Calu3 (cell line): ENCODE results near the gene NELL2. TPM values are rescaled to one million over a fixed set of nuclear protein-coding genes. Genes with fewer than 3 reads are reported as not detected.

Experiments
- BruUV-seq: library from RNA; stranded (reverse); fragments of 400-500 nt; replicated peaks from 2 replicates; lab custom pipeline; 2021; lab: Mats Ljungman, UMichigan
- CTCF ChIA-PET: fragments of 300-600 bp; sonication (Branson Sonifier 250); formaldehyde crosslinking; loops from one replicate; lab custom pipeline; 2022; ENCODE audit warnings: antibody characterized with exemption; lab: Charles Lee
- DNase-seq: peaks from one replicate; pipeline ENCODE4 v3.0.0; 2022
- H3K27ac Mint-ChIP-seq: one replicate; pipeline ENCODE4 v1.8.0; 2022; ENCODE audit warnings: mixed read lengths; ENCODE audit not compliant: unreplicated experiment
- H3K27me3 Mint-ChIP-seq: one replicate; pipeline ENCODE4 v1.8.0; 2022; ENCODE audit warnings: mixed read lengths; ENCODE audit not compliant: unreplicated experiment
- H3K36me3 Mint-ChIP-seq: one replicate; pipeline ENCODE4 v1.8.0; 2022; ENCODE audit warnings: mild to moderate bottlenecking, moderate library complexity, mixed read lengths; ENCODE audit not compliant: insufficient read depth, unreplicated experiment
- H3K4me1 Mint-ChIP-seq: one replicate; pipeline ENCODE4 v1.8.0; 2022; ENCODE audit warnings: mild to moderate bottlenecking, low read depth, mixed read lengths; ENCODE audit not compliant: unreplicated experiment
- H3K4me3 Mint-ChIP-seq: one replicate; pipeline ENCODE4 v1.8.0; 2022; ENCODE audit warnings: mild to moderate bottlenecking, low read depth, moderate library complexity, mixed read lengths; ENCODE audit not compliant: unreplicated experiment
- H3K9me3 Mint-ChIP-seq: one replicate; pipeline ENCODE4 v1.8.0; 2022; ENCODE audit warnings: low read depth, mixed read lengths; ENCODE audit not compliant: unreplicated experiment
- intact Hi-C: fragments of 100-400 bp; cut with micrococcal nuclease; formaldehyde crosslinking; loops from one replicate; pipeline ENCODE4 v1.10.0; 2022; ENCODE audit not compliant: unreplicated experiment
- total RNA-seq: library from RNA; stranded (reverse); gene quantifications from 2 replicates; pipeline ENCODE4 v1.2.3, GENCODE V29; 2022
- TF ChIP-seq, protein P1 (sequence below): fragments of 200-600 bp; IDR thresholded peaks from one replicate; pipeline ENCODE4 v1.8.0; 2022; ENCODE audit warnings: antibody characterized with exemption; ENCODE audit not compliant: unreplicated experiment

The NELL2 gene
- total RNA-seq, 1 experiment from 2014 or later = not detected

DNA sequence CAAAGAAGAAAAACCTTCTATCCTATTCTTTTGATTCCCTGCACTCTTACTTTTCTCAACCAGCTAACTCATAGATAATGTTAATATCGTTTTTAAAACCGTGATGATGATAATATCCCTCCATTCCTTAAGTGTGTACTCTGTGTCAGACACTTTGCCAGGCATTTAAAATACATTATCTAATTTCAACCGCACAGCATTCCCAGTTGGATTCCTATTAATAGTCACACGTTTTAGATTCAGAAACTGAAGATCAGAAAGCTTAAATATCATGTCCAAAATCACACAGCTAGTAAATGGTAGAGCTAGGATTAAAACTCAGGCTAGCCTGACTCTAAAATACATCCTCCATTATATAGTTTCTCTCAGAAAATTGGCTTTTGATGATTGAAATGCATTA, 366.0 kb downstream of the NELL2 start:
- intact Hi-C loops = no loop called here
- Mint-ChIP-seq H3K9me3 (no peaks in the 10 kb centered on the region), H3K27ac (no peak overlapping the region), H3K4me1 (no peaks in the 10 kb centered on the region), H3K27me3 (no peaks in the 10 kb centered on the region), H3K36me3 (no peaks in the 10 kb centered on the region), H3K4me3 (no peak overlapping the region)
- no TSS peak for BruUV-seq
- TF ChIP-seq, protein P1, sequence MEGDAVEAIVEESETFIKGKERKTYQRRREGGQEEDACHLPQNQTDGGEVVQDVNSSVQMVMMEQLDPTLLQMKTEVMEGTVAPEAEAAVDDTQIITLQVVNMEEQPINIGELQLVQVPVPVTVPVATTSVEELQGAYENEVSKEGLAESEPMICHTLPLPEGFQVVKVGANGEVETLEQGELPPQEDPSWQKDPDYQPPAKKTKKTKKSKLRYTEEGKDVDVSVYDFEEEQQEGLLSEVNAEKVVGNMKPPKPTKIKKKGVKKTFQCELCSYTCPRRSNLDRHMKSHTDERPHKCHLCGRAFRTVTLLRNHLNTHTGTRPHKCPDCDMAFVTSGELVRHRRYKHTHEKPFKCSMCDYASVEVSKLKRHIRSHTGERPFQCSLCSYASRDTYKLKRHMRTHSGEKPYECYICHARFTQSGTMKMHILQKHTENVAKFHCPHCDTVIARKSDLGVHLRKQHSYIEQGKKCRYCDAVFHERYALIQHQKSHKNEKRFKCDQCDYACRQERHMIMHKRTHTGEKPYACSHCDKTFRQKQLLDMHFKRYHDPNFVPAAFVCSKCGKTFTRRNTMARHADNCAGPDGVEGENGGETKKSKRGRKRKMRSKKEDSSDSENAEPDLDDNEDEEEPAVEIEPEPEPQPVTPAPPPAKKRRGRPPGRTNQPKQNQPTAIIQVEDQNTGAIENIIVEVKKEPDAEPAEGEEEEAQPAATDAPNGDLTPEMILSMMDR = no peak
- CTCF ChIA-PET = no interaction called here
- no peak for DNase-seq

DNA sequence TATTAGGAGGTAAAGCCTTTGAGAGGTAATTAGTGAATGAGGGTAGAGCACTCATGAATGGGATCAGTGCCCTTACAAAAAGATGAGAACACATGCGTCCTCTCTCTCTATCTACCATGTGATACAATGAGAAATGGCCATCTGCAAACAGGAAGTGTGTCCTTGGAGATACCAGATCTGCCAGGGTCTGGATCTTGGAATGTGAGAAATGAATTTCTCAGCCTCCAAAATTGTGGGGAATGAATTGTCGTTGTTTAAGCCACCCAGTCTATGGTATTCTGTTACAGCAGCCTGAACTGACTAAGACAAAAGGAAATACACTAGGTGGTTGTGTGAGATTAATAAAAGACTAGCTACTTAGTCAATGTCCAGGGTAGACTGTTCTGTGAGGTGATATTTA, 366.6 kb downstream of the NELL2 start:
- CTCF ChIA-PET = no interaction called here
- no peaks in the 10 kb centered on the region for H3K27me3 Mint-ChIP-seq
- no peak for DNase-seq
- H3K4me3 Mint-ChIP-seq = no peak overlapping the region
- TF ChIP-seq, protein P1 = no peak
- H3K9me3 Mint-ChIP-seq = no peaks in the 10 kb centered on the region
- intact Hi-C loops = loop anchor here (5.0 kb wide), 1 partner anchor 192 kb away; no protein-coding TSS in a partner anchor
- H3K4me1 Mint-ChIP-seq = no peaks in the 10 kb centered on the region
- BruUV-seq = no TSS peak
- no peak overlapping the region for H3K27ac Mint-ChIP-seq
- no peaks in the 10 kb centered on the region for H3K36me3 Mint-ChIP-seq

DNA sequence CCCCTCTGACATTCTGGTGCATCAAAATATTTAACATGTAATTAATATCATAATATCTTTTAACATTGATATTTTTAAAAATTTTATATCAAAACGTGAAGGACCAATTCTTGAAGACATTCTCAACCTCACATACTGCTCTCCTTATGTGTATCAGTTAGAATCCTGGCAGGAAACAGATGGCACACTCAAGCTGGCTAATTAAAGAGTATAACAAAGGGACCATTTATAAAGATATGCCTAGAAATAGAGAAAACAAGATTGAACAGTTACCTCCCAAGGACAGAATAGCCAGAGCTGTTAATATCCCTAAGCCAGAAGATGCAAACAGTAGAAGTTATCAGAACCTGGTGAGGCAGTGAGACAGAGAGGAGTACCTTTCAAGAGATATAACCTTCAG, 368.7 kb downstream of the NELL2 start:
- BruUV-seq = no TSS peak
- no peak overlapping the region for H3K27ac Mint-ChIP-seq
- intact Hi-C loops = loop anchor here (5.0 kb wide), 1 partner anchor 190 kb away; no protein-coding TSS in a partner anchor
- H3K4me3 Mint-ChIP-seq = no peak overlapping the region
- CTCF ChIA-PET = no interaction called here
- DNase-seq = no peak
- H3K9me3 Mint-ChIP-seq = no peaks in the 10 kb centered on the region
- no peaks in the 10 kb centered on the region for H3K4me1 Mint-ChIP-seq
- TF ChIP-seq, protein P1 = no peak
- H3K36me3 Mint-ChIP-seq = no peaks in the 10 kb centered on the region
- H3K27me3 Mint-ChIP-seq = no peaks in the 10 kb centered on the region

DNA sequence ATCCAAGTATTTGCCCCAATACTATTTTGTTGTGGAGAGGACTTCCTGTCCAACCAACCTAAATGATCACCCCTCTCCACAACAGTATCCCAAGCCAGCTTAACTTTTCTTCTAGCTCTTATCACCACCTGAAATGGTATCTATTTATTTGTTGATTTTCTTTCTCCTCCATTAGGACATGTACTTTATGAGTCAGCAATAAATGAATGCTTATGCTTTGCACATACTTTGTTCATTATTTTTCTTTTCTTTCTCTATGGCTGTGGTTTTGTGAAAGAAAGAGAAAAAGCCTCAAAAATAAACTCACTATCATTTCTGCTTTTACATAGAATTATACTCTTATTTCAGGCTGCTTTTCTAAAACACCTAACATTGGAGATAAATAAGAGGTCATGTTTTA, 371.3 kb downstream of the NELL2 start:
- intact Hi-C loops = loop anchor here (5.0 kb wide), 1 partner anchor 187 kb away; no protein-coding TSS in a partner anchor
- TF ChIP-seq, protein P1 = no peak
- BruUV-seq = no TSS peak
- no peaks in the 10 kb centered on the region for H3K27me3 Mint-ChIP-seq
- no peak for DNase-seq
- CTCF ChIA-PET = no interaction called here
- no peaks in the 10 kb centered on the region for H3K9me3 Mint-ChIP-seq
- no peak overlapping the region for H3K4me3 Mint-ChIP-seq
- H3K4me1 Mint-ChIP-seq = no peaks in the 10 kb centered on the region
- H3K27ac Mint-ChIP-seq = no peak overlapping the region
- H3K36me3 Mint-ChIP-seq = no peaks in the 10 kb centered on the region
